Panc1 (cell line): ENCODE results near the gene SLC7A9. TPM values are rescaled to one million over a fixed set of nuclear protein-coding genes. Genes with fewer than 3 reads are reported as not detected.

Experiments used
- ATAC-seq: fragments of 200-7000 bp; cut with Tn5 transposase; 2 replicates; pipeline ENCODE4 v1.9.1; 2020; ENCODE audit warnings: mild to moderate bottlenecking, moderate library complexity
- BruUV-seq: library from RNA; stranded (reverse); fragments of 400-500 nt; replicated peaks from 2 replicates; lab custom pipeline; 2021; lab: Mats Ljungman, UMichigan
- CTCF ChIA-PET: fragments of 300-600 bp; sonication (Branson Sonifier 250); formaldehyde crosslinking; loops from one replicate; lab custom pipeline; 2022; ENCODE audit warnings: antibody characterized with exemption; lab: Charles Lee
- POLR2A ChIA-PET: fragments of 300-600 bp; sonication (Branson Sonifier 250); formaldehyde crosslinking; loops from one replicate; lab custom pipeline; 2022; ENCODE audit warnings: antibody characterized with exemption; lab: Charles Lee
- DNase-seq: peaks from one replicate; pipeline ENCODE4 v3.0.0-alpha.2; 2010; ENCODE audit warnings: low read depth, low spot score
- H3K27ac ChIP-seq: 2 replicates; pipeline ENCODE4 v1.5.1; 2011; ENCODE audit warnings: mild to moderate bottlenecking, low read length, inconsistent platforms
- H3K27me3 ChIP-seq: fragments of 200-500 bp; sonication (Bioruptor generic); 2 replicates; pipeline ENCODE4 v1.6.0; 2014; ENCODE audit warnings: low read length, inconsistent platforms; ENCODE audit not compliant: control insufficient read depth, insufficient read depth
- H3K36me3 ChIP-seq: fragments of 200-500 bp; sonication (Bioruptor generic); 2 replicates; pipeline ENCODE4 v1.5.1; 2014; ENCODE audit warnings: inconsistent platforms, mild to moderate bottlenecking, low read length, moderate library complexity; ENCODE audit not compliant: control insufficient read depth, insufficient read depth
- H3K4me1 ChIP-seq: 2 replicates; pipeline ENCODE4 v1.5.1; 2011; ENCODE audit warnings: inconsistent platforms, mild to moderate bottlenecking, low read length, moderate library complexity; ENCODE audit not compliant: control insufficient read depth, insufficient read depth
- H3K4me3 ChIP-seq, 2 experiments: 2 replicates each; pipeline ENCODE4 v1.5.1; 2011 to 2012; ENCODE audit warnings: low read depth in 2 of 2, low read length in 2 of 2, mild to moderate bottlenecking in 2 of 2, inconsistent platforms in 1 of 2, moderate library complexity in 1 of 2
- H3K9me3 ChIP-seq: fragments of 200-500 bp; sonication (Bioruptor generic); 2 replicates; pipeline ENCODE4 v1.5.1; 2014; ENCODE audit warnings: low read depth, mild to moderate bottlenecking, inconsistent platforms, low read length, moderate library complexity; ENCODE audit not compliant: control insufficient read depth, insufficient read depth
- POLR2AphosphoS5 ChIP-seq: IDR thresholded peaks from 2 replicates; pipeline ENCODE4 v1.6.1; 2012; ENCODE audit warnings: mild to moderate bottlenecking, low read depth, low read length, moderate library complexity
- SIN3A ChIP-seq: IDR thresholded peaks from 2 replicates; pipeline ENCODE4 v1.6.1; 2012; ENCODE audit warnings: low read depth, mild to moderate bottlenecking, low read length, moderate library complexity, borderline replicate concordance; ENCODE audit not compliant: insufficient read depth
- TCF7L2 ChIP-seq: IDR thresholded peaks from 2 replicates; pipeline ENCODE4 v1.6.1; 2011; ENCODE audit warnings: mild to moderate bottlenecking, low read depth, low read length, inconsistent platforms
- in situ Hi-C: cut with HindIII; loops from 2 replicates; pipeline ENCODE4 v1.10.0; 2016; ENCODE audit warnings: low sequenced_read_pairs, low pct_unique_long_range_greater_than_20kb
- intact Hi-C: fragments of 100-400 bp; cut with micrococcal nuclease; formaldehyde crosslinking; loops from one replicate; pipeline ENCODE4 v1.10.0; 2022; ENCODE audit not compliant: unreplicated experiment
- total RNA-seq: library from RNA; stranded (reverse); gene quantifications from one replicate; pipeline ENCODE4 v1.2.1, GENCODE V29; 2021; ENCODE audit not compliant: unreplicated experiment
- TF ChIP-seq, protein P1 (sequence below), 2 experiments: IDR thresholded peaks; 2 replicates each; pipeline ENCODE4 v1.6.1; 2011 to 2012; ENCODE audit warnings: low read depth in 2 of 2, control low read depth in 1 of 2, low read length in 1 of 2, mild to moderate bottlenecking in 1 of 2, moderate library complexity in 1 of 2; ENCODE audit not compliant: insufficient read depth in 1 of 2
- TF ChIP-seq, protein P2 (sequence below): fragments of 450-650 bp; IDR thresholded peaks from 2 replicates; pipeline ENCODE4 v1.5.1; 2017; ENCODE audit warnings: mild to moderate bottlenecking

Gene SLC7A9
- total RNA-seq, 1 experiment from 2014 or later, result 0.28 TPM

DNA sequence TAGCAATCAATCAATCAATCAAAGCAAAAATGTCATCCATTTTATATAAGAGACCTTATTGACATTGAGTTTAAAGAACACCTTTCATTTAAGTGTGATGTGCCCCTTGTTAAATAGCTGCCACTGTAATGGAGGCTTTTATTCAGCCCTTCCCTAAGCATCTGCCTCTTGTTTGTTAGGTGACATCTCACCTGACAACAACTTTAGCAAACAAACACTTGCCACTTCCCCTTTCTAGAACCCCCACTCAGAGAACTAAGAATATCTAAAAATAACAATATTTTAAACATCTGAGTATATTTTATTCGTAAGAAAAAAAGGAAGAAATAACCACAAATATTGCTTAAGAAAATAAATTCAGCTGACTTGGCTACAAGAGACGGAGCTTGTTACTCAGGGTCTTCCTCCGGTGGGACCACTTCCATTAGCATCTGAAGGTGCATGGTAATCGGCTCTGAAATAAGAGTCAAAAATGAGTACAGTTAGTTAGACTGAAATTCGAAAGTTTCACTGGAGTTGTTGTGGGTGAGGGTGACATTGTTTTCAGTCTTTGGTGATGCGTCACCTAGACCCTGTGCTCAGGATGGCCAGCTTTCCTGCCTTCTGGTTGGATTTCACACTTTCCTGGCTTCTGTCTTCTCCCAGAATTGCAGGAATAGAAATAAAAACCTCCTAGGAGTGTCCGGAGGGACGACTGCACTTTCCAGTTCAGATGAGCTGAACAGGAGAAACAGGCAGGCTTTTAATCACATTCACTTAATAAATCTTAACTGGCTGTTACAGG, 39.1 kb downstream of the SLC7A9 start:
- H3K27ac ChIP-seq, result no peak overlapping the region
- H3K4me1 ChIP-seq, result no peaks in the 10 kb centered on the region
- ATAC-seq (no peak), DNase-seq (no peak)
- H3K4me3 ChIP-seq, result no peak overlapping the region
- no TSS peak for BruUV-seq
- ChIA-PET POLR2A (no interaction called here), CTCF (interaction anchor here (0.7 kb wide), 1 partner anchor 430 kb away, joined by 3 read pairs; no protein-coding TSS in a partner anchor)
- no peaks in the 10 kb centered on the region for H3K9me3 ChIP-seq
- in situ Hi-C loops (no loop called here), intact Hi-C loops (no loop called here)
- TF ChIP-seq TCF7L2 (no peak), SIN3A (no peak), POLR2AphosphoS5 (no peak)
- TF ChIP-seq, protein P1, sequence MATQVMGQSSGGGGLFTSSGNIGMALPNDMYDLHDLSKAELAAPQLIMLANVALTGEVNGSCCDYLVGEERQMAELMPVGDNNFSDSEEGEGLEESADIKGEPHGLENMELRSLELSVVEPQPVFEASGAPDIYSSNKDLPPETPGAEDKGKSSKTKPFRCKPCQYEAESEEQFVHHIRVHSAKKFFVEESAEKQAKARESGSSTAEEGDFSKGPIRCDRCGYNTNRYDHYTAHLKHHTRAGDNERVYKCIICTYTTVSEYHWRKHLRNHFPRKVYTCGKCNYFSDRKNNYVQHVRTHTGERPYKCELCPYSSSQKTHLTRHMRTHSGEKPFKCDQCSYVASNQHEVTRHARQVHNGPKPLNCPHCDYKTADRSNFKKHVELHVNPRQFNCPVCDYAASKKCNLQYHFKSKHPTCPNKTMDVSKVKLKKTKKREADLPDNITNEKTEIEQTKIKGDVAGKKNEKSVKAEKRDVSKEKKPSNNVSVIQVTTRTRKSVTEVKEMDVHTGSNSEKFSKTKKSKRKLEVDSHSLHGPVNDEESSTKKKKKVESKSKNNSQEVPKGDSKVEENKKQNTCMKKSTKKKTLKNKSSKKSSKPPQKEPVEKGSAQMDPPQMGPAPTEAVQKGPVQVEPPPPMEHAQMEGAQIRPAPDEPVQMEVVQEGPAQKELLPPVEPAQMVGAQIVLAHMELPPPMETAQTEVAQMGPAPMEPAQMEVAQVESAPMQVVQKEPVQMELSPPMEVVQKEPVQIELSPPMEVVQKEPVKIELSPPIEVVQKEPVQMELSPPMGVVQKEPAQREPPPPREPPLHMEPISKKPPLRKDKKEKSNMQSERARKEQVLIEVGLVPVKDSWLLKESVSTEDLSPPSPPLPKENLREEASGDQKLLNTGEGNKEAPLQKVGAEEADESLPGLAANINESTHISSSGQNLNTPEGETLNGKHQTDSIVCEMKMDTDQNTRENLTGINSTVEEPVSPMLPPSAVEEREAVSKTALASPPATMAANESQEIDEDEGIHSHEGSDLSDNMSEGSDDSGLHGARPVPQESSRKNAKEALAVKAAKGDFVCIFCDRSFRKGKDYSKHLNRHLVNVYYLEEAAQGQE (IDR thresholded peaks at IDR 0.05; ENCODE audit: insufficient read depth in 1 of 2, low read depth in 2 of 2, low read length in 1 of 2), result no peak
- TF ChIP-seq, protein P2, sequence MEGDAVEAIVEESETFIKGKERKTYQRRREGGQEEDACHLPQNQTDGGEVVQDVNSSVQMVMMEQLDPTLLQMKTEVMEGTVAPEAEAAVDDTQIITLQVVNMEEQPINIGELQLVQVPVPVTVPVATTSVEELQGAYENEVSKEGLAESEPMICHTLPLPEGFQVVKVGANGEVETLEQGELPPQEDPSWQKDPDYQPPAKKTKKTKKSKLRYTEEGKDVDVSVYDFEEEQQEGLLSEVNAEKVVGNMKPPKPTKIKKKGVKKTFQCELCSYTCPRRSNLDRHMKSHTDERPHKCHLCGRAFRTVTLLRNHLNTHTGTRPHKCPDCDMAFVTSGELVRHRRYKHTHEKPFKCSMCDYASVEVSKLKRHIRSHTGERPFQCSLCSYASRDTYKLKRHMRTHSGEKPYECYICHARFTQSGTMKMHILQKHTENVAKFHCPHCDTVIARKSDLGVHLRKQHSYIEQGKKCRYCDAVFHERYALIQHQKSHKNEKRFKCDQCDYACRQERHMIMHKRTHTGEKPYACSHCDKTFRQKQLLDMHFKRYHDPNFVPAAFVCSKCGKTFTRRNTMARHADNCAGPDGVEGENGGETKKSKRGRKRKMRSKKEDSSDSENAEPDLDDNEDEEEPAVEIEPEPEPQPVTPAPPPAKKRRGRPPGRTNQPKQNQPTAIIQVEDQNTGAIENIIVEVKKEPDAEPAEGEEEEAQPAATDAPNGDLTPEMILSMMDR, result no peak
- H3K27me3 ChIP-seq, result no peaks in the 10 kb centered on the region
- no peaks in the 10 kb centered on the region for H3K36me3 ChIP-seq

DNA sequence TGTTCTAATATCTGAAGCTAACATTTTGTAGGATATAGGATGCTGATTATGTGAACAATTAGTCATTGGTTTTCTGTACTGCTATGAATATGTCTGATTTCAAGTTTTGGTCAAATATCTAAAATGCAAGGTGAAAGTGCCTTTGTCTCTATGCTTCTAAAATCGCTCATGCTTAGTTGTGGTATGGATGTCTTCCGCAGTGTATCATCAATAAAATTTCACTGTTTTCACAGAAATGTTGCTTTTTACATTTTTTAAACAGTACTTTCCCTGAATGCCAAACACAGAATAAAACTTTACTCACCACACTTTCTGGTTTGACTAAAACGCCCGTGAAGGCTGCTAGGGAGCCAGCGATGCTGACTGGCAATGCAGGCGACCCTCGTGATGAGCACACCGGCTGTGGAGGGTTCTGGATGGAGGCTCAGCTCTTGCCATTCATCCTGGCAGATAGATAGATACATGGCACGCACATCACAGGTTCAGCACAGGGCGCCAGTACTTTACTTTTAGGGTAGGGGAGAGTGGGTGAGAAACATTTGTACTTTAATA, 40.1 kb downstream of the SLC7A9 start:
- POLR2A ChIA-PET, result no interaction called here
- no peaks in the 10 kb centered on the region for H3K4me1 ChIP-seq
- no peak overlapping the region for H3K4me3 ChIP-seq
- no peak for TF ChIP-seq TCF7L2
- no peak for TF ChIP-seq POLR2AphosphoS5
- no peak for TF ChIP-seq SIN3A
- TF ChIP-seq, protein P2, result no peak
- TF ChIP-seq, protein P1 (IDR thresholded peaks at IDR 0.05; ENCODE audit: insufficient read depth in 1 of 2, low read depth in 2 of 2, low read length in 1 of 2), result no peak
- H3K36me3 ChIP-seq, result no peaks in the 10 kb centered on the region
- no peaks in the 10 kb centered on the region for H3K9me3 ChIP-seq
- no peak overlapping the region for H3K27ac ChIP-seq
- no TSS peak for BruUV-seq
- no peaks in the 10 kb centered on the region for H3K27me3 ChIP-seq
- intact Hi-C loops, result no loop called here
- CTCF ChIA-PET, result no interaction called here
- DNase-seq (no peak), ATAC-seq (no peak)
- in situ Hi-C loops, result no loop called here
